NCI-H82 (cell line): Measurements from ENCODE around the gene SLC4A1.
A peak's percentile ranks its signal among the peaks of the same experiment; 100 is the strongest.
"Not testable (repeated sequence)": the region's sequence is repeated elsewhere in the genome, so short reads cannot be mapped to it uniquely, and the experiment has no call there.

ENCODE experiments used
- DNase-seq: peaks from one replicate; lab custom pipeline; 2025; lab: John Stamatoyannopoulos, UW

Gene SLC4A1

GRCh38 chr17:44256671-44257070 is 11.3 kb downstream of the SLC4A1 start:
- no peak for DNase-seq

DNA sequence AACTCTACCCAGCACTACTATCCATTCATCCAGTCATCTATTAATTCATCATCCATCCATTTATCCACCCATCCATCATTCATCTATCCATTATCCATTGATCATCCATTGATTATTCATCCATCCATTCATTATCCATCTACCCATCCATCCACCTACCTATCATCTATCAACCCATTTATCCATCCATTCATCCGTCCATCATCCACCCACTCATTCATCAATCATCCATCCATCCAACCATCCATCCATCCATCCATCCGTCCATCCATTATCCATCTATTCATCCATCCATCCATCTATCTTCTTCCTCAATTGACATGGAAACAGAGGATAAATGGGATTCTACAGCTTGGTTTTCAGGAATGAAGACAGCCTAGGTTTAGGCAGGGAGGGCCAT is 12.0 kb downstream of the SLC4A1 start:
- no peak for DNase-seq

DNA sequence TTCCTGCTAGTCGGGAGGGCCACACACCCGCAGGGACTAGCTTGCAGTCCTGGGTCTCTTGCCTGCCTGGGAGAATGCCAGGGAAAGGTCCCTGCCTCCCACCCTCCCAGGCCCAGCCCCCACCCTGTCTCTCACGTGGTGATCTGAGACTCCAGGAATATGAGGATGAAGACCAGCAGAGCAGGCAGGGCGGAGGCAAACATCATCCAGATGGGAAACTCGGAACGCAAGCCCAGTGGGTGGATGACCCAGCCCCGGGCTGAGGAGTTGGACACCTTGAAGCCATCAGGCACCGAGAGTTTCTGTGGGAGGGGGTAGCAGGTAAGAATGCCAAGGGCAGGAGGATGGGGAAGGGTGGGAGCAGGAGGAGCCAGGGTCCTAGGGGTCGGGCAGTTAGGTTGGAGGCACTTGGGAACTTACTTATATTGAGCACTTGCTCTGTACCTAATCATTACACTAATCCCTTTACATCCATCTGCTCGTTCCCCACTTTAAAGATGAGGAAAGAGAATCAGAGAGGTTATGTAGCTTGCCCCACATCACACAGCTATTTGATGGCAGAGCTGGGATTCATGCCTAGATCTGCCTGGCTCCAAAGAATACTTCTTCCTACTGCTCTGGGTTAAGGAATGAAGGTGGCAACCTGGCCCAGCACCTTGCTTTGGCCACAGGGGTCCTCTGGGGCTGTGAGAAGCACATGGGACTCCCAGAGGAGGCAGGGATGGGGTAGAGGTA is 13.4 kb downstream of the SLC4A1 start:
- peak; percentile 71 for DNase-seq

DNA sequence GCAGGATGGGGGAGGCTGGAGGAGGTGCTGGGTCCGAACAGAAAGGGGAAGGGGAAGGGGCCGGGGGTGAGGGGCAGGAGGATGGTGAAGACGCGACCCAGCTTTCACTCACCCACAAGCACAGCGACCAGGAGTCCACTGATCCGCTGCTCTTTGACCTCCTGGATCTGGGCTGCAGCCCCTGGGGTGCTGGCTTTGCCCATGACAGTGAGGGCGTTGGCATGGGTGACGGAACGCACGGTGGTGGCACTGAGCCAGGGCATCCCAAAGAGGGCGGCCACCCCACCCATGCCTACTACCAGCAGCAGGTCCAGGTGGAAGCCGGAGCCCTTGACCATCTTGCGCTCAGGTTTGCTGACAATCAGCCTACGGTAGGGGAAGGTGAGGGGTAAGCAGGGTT is 14.9 kb downstream of the SLC4A1 start:
- DNase-seq: no peak

DNA sequence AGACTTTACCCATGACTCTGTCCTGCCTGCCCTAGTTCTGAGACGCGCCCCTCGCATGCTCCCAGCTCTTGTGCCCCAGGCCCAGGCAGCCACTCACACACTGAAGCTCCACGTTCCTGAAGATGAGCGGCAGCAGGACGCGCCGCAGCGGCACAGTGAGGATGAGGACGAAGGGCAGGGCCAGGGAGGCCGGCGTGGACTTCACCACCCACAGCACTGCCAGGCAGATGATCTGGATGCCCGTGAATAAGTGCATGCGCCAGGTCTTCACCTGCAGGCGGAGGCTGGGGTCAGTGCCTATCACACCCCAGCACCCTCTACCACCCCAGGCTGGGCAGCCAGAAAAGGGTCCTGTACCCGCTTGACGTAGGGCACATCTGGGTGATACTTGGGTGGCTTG is 16.9 kb downstream of the SLC4A1 start:
- no peak for DNase-seq

- DNase-seq: no peak
Observed at GRCh38 chr17:44249501-44250246, 18.3 kb downstream of the SLC4A1 start.

- DNase-seq: no peak
Observed at GRCh38 chr17:44247876-44248736, 19.8 kb downstream of the SLC4A1 start.

DNA sequence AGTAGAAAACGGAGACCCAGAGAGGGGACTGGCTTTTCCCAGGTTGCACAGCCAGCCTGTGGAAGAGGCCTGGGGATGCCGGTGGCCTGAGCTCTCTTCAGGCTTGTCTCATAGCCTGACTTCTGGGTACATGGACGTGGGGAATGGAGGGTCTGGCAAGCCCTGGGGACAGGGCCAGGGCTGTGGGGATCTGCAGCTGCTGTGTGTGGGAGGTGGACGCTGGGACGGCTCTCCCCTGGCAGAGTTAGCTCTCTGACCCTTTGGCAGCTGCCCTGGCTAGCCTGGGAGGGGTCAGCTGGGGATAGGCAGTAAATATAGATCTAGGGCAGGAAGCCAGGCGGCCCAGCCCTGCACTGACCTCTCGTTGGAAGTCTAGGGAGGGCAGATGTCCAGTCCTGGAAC is 20.5 kb downstream of the SLC4A1 start:
- DNase-seq: no peak

GRCh38 chr17:44241106-44241624 is 26.8 kb downstream of the SLC4A1 start:
- no peak for DNase-seq

DNA sequence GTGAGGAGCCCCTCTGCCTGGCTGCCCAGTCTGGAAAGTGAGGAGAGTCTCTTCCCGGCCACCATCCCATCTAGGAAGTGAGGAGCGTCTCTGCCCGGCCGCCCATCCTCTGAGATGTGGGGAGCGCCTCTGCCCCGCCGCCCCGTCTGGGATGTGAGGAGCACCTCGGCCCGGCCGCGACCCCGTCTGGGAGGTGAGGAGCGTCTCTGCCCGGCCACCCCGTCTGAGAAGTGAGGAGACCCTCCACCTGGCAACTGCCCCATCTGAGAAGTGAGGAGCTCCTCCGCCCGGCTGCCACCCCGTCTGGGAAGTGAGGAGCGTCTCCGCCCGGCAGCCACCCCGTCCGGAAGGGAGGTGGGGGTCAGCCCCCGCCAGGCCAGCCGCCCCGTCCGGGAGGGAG is 30.0 kb downstream of the SLC4A1 start:
- not testable (repeated sequence) for DNase-seq

GRCh38 chr17:44236444-44236991 is 31.4 kb downstream of the SLC4A1 start:
- no peak for DNase-seq

- DNase-seq: no peak
Observed at GRCh38 chr17:44235583-44235936, 32.4 kb downstream of the SLC4A1 start.

- DNase-seq: no peak
Observed at GRCh38 chr17:44233582-44233981, 34.4 kb downstream of the SLC4A1 start.

DNA sequence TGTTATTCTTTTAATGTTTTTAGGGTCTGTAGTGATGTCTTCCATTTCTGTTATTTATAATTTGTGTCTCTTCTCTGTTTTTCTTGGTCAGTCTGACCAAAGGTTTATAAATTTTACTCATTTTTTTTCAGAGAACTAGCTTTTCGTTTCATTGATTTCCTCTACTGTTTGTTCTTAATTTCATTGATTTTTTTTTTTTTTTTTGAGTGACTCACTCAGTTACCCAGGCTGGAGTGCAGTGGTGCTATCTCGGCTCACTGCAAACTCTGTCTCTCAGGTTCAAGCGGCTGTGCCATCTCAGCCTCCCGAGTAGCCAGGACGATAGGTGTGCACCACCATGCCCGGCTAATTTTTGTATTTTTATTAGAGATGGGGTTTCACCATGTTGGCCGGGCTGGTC is 35.9 kb downstream of the SLC4A1 start:
- no peak for DNase-seq

GRCh38 chr17:44230140-44230539 is 37.8 kb downstream of the SLC4A1 start:
- no peak for DNase-seq

- no peak for DNase-seq
Observed at GRCh38 chr17:44229090-44229489, 38.8 kb downstream of the SLC4A1 start.

- DNase-seq: no peak
Observed at GRCh38 chr17:44223541-44224071, 44.3 kb downstream of the SLC4A1 start.

DNA sequence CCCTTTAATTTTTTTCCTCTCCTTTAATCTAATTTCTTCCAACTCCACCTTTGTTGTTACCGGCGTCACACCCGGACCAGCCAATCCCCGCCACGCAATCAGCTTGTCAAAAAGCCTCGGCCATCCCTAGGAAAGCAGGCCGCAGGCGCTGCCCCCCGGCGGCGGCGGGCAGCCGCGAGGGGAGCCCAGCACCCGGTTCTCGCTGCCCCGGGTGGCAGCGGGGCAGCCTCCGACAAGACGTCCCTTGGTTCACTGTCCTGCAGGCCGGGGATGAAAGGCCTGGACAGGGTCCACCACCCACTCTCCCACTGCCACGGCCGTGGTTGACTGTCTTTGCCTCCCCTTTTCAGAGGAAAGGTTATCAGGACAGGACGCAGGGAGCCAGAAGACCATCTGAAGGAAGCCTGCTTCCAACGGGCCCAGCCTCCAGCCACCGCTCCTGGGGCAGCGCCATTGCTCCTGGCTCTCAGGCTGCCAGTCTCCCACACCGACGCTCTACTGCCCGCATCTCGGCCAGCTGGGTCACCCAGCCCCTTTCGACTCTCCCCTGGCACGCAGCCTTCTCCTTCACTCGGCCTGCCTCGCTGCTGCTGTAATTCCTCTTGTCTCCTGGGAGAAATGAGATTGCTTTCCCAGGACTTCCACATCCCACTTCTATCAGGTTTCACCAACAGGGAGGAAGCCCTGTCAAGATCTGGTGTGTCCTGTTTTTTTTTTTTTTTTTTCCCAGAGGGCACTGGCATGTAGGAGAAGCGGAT is 45.6 kb downstream of the SLC4A1 start:
- DNase-seq: peak; percentile 95

DNA sequence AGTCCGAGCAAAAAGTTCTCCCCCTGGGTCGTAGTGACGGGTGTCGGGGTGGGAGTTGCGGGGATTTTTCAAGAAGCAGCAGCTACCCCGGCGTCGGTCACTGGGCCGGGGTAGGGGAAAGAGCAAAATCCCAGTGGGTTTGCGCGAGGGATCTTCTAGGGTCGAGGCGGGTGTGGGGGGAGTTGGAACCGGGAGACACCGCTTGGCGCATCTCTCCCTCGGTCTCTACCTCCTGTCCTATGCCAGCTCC is 46.1 kb downstream of the SLC4A1 start:
- DNase-seq: no peak

- peak; percentile 93 for DNase-seq
Observed at GRCh38 chr17:44221084-44221861, 46.7 kb downstream of the SLC4A1 start.
